NCI-H748 treated with DMSO at 0.1 percent for 48 hours (cell line): ENCODE results near the gene TSPAN8.
"Not testable (repeated sequence)": the region's sequence is repeated elsewhere in the genome, so short reads cannot be mapped to it uniquely, and the experiment has no call there.

Source experiments
- DNase-seq: peaks from one replicate; lab custom pipeline; 2025; lab: John Stamatoyannopoulos, UW

TSPAN8 gene

GRCh38 chr12:71157601-71158233 lies at the start of gene TSPAN8:
Gene TSPAN8 (minus strand): TSS chr12:71157999. CDS start chr12:71157678, 321 bp downstream.
- DNase-seq: peak; percentile 79

- peak; percentile 95 for DNase-seq
Observed at GRCh38 chr12:71201136-71201679, 43.4 kb upstream of the TSPAN8 start.

GRCh38 chr12:71200706-71201105 lies 42.9 kb upstream of the TSPAN8 start:
- DNase-seq: no peak

GRCh38 chr12:71197460-71197859 lies 39.7 kb upstream of the TSPAN8 start:
- DNase-seq: no peak

- peak; percentile 98 for DNase-seq
Observed at GRCh38 chr12:71195338-71195896, 37.6 kb upstream of the TSPAN8 start.

GRCh38 chr12:71194657-71195056 lies 36.9 kb upstream of the TSPAN8 start:
- DNase-seq: peak; percentile 54

- no peak for DNase-seq
Observed at GRCh38 chr12:71193041-71193440, 35.2 kb upstream of the TSPAN8 start.

- DNase-seq: no peak
Observed at GRCh38 chr12:71191509-71192196, 33.9 kb upstream of the TSPAN8 start.

GRCh38 chr12:71190822-71191221 lies 33.0 kb upstream of the TSPAN8 start:
- no peak for DNase-seq

GRCh38 chr12:71187379-71187778 lies 29.6 kb upstream of the TSPAN8 start:
- DNase-seq: no peak

GRCh38 chr12:71186571-71187288 lies 28.9 kb upstream of the TSPAN8 start:
- DNase-seq: no peak

GRCh38 chr12:71183846-71184245 lies 26.0 kb upstream of the TSPAN8 start:
- DNase-seq: no peak

- DNase-seq: no peak
Observed at GRCh38 chr12:71183018-71183417, 25.2 kb upstream of the TSPAN8 start.

- DNase-seq: no peak
Observed at GRCh38 chr12:71178162-71178561, 20.4 kb upstream of the TSPAN8 start.

- DNase-seq: no peak
Observed at GRCh38 chr12:71174825-71175224, 17.0 kb upstream of the TSPAN8 start.

GRCh38 chr12:71174146-71174545 lies 16.3 kb upstream of the TSPAN8 start:
- no peak for DNase-seq

GRCh38 chr12:71170456-71170855 lies 12.7 kb upstream of the TSPAN8 start:
- DNase-seq: no peak

GRCh38 chr12:71169286-71169685 lies 11.5 kb upstream of the TSPAN8 start:
- no peak for DNase-seq

- DNase-seq: no peak
Observed at GRCh38 chr12:71166862-71167496, 9.2 kb upstream of the TSPAN8 start.

GRCh38 chr12:71166280-71166679 lies 8.5 kb upstream of the TSPAN8 start:
- no peak for DNase-seq

- DNase-seq: not testable (repeated sequence)
Observed at GRCh38 chr12:71165780-71166179, 8.0 kb upstream of the TSPAN8 start.
